ENCODE measurements around the gene GRIN1.

GRIN1 gene

GRCh38 chr9:137165250-137165836 lies 26.4 kb downstream of the GRIN1 start:
- DNase-seq (ENCODE audit: low read depth), result no peak

DNA sequence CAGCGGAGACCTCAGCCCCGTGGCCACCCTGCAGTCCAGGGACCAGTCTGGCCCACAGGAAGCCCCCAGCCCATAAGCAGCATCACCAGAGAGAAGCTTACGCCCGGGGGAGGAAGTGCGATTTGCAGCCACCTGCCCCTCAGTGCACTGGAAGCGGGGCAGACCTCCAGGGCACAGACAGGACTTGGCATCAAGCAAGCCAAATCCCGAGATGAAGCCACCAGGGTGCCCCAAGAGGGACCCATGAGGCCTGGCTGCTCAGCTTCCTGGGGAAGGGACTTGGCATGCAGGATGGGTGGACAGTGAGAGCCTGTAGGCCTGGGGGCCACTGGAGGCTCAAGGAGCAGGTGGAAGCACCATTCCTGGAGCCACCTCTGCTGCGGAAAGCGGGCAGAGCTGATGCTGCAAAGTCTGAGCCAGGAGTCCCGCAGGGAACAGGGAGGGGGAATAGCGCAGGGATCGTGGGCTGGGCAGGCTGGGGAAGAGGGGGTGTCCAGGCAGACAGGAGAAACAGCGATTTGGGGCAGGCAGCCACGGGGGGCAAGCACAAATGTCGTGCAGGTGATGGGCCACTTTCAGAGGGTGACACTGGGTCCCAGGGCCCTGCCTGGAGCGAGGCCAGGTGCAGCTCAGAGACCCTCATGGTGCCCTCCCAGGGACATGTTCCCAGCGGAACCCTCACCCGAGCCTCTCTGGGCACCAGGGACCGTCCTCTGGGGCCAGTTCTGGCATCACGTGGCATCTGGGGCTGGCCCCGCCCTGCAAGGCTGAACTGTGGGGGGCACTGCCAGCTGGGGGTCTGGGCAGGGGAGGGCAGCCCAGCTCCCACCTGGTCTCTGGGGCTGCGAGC lies 27.7 kb downstream of the GRIN1 start:
- DNase-seq (ENCODE audit: low read depth), result no peak

DNA sequence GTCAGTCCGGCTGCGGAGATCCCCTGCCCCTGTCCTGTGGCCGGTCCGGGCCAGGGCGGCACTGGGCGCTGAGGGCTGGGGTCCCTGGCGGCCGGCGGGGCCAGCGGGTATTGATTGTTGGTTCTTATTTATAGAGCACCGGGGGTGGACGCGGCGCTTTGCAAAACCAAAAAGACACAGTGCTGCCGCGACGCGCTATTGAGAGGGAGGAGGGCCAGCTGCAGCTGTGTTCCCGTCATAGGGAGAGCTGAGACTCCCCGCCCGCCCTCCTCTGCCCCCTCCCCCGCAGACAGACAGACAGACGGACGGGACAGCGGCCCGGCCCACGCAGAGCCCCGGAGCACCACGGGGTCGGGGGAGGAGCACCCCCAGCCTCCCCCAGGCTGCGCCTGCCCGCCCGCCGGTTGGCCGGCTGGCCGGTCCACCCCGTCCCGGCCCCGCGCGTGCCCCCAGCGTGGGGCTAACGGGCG lies 28.4 kb downstream of the GRIN1 start:
- DNase-seq (ENCODE audit: low read depth), result no peak

DNA sequence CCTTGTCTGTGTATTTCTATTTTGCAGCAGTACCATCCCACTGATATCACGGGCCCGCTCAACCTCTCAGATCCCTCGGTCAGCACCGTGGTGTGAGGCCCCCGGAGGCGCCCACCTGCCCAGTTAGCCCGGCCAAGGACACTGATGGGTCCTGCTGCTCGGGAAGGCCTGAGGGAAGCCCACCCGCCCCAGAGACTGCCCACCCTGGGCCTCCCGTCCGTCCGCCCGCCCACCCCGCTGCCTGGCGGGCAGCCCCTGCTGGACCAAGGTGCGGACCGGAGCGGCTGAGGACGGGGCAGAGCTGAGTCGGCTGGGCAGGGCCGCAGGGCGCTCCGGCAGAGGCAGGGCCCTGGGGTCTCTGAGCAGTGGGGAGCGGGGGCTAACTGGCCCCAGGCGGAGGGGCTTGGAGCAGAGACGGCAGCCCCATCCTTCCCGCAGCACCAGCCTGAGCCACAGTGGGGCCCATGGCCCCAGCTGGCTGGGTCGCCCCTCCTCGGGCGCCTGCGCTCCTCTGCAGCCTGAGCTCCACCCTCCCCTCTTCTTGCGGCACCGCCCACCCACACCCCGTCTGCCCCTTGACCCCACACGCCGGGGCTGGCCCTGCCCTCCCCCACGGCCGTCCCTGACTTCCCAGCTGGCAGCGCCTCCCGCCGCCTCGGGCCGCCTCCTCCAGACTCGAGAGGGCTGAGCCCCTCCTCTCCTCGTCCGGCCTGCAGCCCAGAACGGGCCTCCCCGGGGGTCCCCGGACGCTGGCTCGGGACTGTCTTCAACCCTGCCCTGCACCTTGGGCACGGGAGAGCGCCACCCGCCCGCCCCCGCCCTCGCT lies 29.0 kb downstream of the GRIN1 start:
- no peak for DNase-seq (ENCODE audit: low read depth)

- no peak for DNase-seq (ENCODE audit: low read depth)
Measured at GRCh38 chr9:137168573-137168903, 29.6 kb downstream of the GRIN1 start.

GRCh38 chr9:137168904-137169856 lies 30.2 kb downstream of the GRIN1 start:
- DNase-seq (ENCODE audit: low read depth), result no peak

GRCh38 chr9:137169896-137170358 lies 31.0 kb downstream of the GRIN1 start, which contains the start of gene LRRC26:
LRRC26 (minus strand) TSS chr9:137170051; CDS start chr9:137169943, 108 bp downstream.
- no peak for DNase-seq (ENCODE audit: low read depth)

DNA sequence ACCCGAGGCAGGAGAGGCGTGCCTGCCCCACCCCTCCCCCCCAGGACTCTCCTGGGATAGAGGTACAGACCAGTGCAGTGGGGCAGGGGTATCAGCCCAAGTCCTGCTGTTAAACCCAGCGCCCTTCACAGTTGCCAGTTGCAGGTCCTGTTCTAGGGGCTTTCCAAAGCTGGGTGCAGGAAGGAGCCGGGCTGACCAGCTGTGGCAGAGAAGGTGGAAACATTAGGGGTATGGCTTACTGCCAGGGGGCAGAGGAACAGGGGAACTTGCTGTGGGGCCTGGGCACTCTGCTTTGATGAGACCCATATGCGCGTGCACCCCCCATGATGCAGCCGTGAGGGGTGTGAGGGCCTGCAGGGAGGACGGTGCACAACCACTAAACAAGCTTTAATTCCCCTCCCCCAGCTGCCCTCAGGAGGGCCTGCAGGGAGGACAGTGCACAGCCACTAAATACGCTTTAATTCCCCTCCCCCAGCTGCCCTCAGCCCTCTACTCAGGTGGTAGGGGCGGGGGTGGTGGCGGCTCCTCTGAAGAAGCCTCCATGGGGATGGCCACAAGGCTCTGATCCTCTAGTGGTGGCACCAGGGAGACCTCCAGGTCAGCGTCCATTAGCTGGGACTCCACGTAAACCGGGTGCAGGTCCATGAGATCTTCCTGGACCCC lies 31.7 kb downstream of the GRIN1 start:
- DNase-seq (ENCODE audit: low read depth), result no peak

- no peak for DNase-seq (ENCODE audit: low read depth)
Measured at GRCh38 chr9:137171149-137171900, 32.4 kb downstream of the GRIN1 start.

DNA sequence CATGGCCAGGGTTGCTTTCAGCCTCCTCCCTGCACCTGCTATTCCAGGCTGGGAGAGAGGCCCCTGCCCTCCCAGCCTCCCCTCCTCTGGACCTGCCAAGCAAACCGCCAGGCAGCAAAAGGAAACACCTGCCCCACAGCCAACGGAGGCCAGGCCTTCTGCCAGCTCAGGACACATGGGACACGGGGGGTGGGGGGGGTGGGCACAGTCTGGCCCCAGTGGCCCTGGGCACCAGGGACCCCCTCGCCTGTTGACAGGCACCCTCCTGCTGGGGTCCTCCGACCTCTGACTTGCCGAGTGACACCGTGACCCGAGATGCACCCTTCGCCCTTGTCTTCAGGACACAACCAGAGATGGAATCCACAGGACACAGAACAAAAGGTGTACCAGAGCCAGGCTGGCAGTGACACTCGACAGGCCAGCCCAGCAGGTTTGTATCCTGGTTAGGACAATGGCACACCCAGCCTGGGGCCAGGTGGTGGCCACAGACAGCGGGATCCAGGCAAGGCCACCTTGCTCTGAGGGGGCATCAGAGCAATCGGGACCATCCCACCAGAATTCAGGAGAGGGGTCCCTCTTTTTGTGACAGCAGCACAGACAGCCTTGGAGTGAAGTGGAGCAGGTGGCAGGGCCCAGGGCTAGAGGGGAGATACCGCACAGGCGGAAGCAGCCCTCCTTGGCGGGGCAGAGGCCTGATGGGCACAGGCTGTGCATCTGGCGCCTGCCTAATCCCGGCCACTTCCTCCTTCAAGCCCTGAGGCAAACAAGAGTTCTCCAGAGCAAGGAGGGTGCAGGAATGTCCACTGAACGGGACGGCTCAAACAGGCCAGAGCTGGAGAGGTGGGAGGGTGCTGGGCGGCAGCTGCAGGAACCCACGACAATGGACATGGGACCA lies 34.2 kb downstream of the GRIN1 start:
- DNase-seq (ENCODE audit: low read depth), result no peak

DNA sequence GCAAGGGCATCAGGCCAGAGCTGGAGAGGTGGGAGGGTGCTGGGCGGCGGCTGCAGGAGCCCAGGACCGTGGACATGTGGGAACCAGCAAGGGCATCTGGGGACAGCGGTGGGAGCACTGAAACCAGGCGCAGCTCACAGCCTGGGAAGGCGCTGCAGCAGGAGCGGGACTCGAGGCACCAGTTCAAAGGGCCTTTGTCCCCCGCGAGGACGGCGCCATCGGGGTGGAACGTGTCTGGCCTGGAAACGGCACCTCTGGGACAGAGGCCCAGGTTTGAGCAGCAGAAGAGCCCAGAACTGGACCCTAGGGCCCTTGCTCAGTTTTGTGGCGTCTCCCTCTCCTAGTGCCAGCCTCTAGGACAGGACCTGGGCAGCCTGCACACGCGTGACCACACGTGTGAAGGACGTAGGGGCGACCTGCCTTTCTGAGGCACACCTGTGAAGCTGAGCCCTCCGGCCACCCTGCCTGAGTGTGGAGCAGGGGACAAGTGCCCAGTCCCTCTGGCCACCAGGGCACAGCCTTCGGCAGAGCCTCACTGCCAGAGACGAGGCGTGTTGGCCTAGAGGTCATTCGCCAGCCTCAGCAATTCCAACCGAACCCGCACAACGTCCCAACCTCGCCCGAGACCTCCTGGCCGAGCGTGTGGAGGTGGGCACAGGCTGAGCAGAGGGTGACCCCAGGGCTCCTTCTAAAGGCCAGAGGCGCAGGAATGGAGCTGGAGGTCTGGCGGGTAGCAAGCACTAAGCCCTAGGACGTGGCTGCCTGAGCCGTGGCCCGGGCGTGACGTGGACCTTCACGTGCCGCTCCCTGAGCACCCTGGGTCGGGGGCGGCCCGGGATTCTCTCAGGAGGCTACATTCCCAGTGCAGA lies 35.1 kb downstream of the GRIN1 start:
- no peak for DNase-seq (ENCODE audit: low read depth)

- DNase-seq (ENCODE audit: low read depth), result no peak
Measured at GRCh38 chr9:137174722-137175293, 35.9 kb downstream of the GRIN1 start.

- no peak for DNase-seq (ENCODE audit: low read depth)
Measured at GRCh38 chr9:137175345-137175961, 36.5 kb downstream of the GRIN1 start.

DNA sequence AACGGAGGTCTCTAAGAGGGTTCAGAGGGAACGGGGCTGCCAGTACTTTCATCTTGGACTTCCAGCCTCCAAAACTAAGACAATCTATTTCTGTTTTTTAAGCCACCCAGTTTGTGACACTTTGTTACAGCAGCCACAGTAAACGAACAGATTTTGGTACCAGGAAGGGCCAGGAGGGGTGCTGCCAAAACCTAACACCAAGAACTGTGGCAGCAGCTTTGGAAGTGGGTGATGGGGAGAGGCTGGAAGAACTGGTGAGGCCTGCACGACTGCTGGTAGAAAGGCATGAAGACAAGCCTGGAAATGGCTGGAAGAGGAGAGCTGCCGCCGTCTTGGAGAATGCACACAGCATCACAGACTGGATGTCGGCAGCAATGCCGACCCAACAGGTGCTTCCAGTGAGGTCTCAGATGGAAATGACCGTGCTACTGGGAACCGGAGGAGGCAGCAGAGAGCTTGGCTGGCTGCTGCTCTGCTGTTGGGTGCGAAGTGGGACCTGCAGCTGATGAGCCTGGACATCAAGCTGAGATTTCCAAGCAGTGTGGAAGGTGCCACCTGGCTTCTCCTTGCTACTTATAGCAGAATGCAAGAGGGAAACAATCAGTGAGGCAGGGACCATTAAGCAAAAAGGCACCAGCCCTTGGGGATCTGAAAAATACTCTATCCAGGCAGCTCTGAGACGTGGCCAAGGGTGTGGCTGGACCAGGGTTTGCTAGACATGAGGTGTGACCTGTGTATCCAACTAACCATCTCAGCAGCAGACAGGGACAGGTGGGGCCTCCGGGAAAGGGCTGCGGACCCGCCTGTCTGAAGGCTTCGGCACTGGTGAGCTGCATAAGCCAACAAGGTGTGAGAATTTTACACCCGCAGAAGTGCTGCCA lies 37.6 kb downstream of the GRIN1 start:
- DNase-seq (ENCODE audit: low read depth), result no peak

DNA sequence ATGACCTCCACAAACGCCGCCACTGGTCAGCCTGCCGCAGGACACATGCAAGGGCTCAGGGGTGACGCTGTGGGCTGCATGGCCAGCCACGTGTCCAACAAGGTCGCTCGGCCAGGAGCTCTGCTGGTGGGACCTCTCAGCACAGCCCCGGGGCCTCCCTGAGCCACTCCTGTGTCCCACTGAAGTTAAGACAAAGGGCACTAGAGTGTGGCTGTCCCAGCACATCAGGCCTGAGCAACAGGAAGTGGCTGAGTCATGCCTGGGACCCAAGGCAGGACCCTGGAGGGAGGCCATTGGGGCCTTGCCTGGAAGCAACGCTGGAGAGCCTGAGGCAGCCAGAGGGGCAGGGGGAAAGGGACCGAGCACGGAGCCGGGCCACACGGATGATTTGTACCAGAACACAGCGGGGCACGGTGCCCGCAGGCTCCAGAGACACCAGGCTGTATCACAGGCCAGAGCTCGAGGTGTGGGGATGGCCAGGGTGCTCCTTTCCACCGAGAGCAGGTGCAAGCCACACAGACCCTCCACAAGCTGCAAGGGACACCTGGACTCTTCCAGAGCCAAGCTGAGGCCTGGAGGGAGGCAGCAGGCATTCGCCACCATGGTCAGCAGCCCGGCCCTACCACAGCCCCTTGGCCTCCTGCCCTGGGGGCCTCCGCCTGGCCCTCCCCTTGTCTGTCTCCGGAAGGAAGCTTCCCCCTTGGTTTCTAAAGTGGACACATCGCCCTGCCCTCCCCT lies 39.4 kb downstream of the GRIN1 start:
- no peak for DNase-seq (ENCODE audit: low read depth)

Data from activated T-cell treated with anti-CD3 and anti-CD28 coated beads for 24 hours (primary cell).